Immature natural killer cell (primary cell): ENCODE data around the gene SBF2. TPM values are rescaled to one million over a fixed set of nuclear protein-coding genes. Genes with fewer than 3 reads are reported as not detected.
"Not testable (repeated sequence)": the region's sequence is repeated elsewhere in the genome, so short reads cannot be mapped to it uniquely, and the experiment has no call there.

Source experiments
- DNase-seq, 3 donors: peaks; one replicate each; pipeline ENCODE4 v3.0.0; 2022; ENCODE audit warnings: mixed read lengths in 1 of 3
- H3K27ac Mint-ChIP-seq, 6 donors: one replicate each; pipeline ENCODE4 v1.8.0; 2020; ENCODE audit warnings: mixed read lengths in 6 of 6, mild to moderate bottlenecking in 5 of 6, inconsistent platforms in 4 of 6, moderate library complexity in 3 of 6
- H3K27me3 Mint-ChIP-seq, 3 donors: one replicate each; pipeline ENCODE4 v1.8.0; 2020 to 2021; ENCODE audit warnings: low read depth in 3 of 3, mild to moderate bottlenecking in 3 of 3, mixed read lengths in 3 of 3, moderate library complexity in 3 of 3, inconsistent platforms in 1 of 3
- H3K36me3 Mint-ChIP-seq, 3 donors: one replicate each; pipeline ENCODE4 v1.8.0; 2020; ENCODE audit warnings: mixed read lengths in 3 of 3, inconsistent platforms in 2 of 3, mild to moderate bottlenecking in 2 of 3
- H3K4me1 Mint-ChIP-seq, 2 donors: one replicate each; pipeline ENCODE4 v1.8.0; 2020; ENCODE audit warnings: inconsistent platforms in 2 of 2, mild to moderate bottlenecking in 2 of 2, mixed read lengths in 2 of 2, moderate library complexity in 1 of 2
- H3K4me3 Mint-ChIP-seq, 5 donors: one replicate each; pipeline ENCODE4 v1.8.0; 2020; ENCODE audit warnings: mild to moderate bottlenecking in 5 of 5, mixed read lengths in 5 of 5, inconsistent platforms in 3 of 5, moderate library complexity in 3 of 5
- H3K9me3 Mint-ChIP-seq, 6 donors: one replicate each; pipeline ENCODE4 v1.8.0; 2020; ENCODE audit warnings: mild to moderate bottlenecking in 6 of 6, mixed read lengths in 6 of 6, inconsistent platforms in 4 of 6, moderate library complexity in 3 of 6
- polyA plus RNA-seq, 3 donors: library from polyadenylated mRNA; unstranded; fragments of 300-500 nt; fragmentation: Illumina TruSeq; gene quantifications; one replicate each; pipeline ENCODE4 v1.2.3, GENCODE V29; 2021

The SBF2 gene
- polyA plus RNA-seq, 3 donors from 2014 or later = 3.2 to 6.9 (median 4.7) TPM

DNA sequence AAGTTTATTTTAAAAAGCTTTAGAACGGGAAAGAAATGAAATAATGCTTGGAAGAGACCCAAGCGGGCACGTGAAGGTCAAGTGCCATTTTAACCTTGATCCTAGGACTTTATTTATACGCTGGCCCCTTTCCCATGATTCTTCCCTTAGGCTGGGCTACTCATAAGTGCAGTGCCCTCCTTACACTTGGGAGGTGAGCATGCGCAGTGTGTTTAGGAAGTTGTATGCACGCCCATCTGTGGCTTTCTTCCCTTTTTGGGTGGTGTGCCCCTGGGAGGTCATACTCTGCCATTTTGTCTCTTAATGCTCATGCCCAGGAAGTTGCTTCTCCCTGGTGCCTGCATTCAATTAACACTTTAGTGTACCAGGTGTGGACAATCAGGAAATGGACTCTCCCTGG, 390.4 kb downstream of the SBF2 start:
- Mint-ChIP-seq H3K27me3 (peaks cover 0 to 2% (median 0%) of the 10 kb centered on the region in 3 donors), H3K4me1 (no peaks in the 10 kb centered on the region), H3K36me3 (peaks cover 3 to 5% (median 4%) of the 10 kb centered on the region in 3 donors), H3K4me3 (no peak overlapping the region), H3K27ac (no peak overlapping the region), H3K9me3 (no peaks in the 10 kb centered on the region)
- DNase-seq = no peak

DNA sequence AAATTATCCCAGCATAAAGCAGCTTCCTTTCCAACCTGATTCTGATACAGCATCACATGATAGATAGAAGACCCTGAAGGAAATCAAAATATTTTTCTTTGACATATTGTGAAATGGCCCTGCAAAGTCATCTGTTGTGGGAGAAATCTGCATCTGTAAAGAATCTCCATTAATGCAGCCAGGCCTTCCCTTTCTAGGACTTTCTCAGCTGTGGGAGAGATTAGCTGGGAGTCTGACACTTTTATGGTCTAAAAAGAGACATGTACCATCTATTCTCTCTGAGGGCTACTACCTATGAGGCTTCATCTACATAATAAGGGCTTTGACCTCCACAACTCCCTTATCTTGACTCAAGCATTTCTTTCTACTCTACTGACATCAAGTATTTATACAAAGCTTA, 392.1 kb downstream of the SBF2 start:
- H3K4me1 Mint-ChIP-seq = no peaks in the 10 kb centered on the region
- peaks cover 0 to 5% (median 4%) of the 10 kb centered on the region in 3 donors for H3K36me3 Mint-ChIP-seq
- no peaks in the 10 kb centered on the region for H3K9me3 Mint-ChIP-seq
- no peak for DNase-seq
- peaks cover 0 to 2% (median 0%) of the 10 kb centered on the region in 3 donors for H3K27me3 Mint-ChIP-seq
- no peak overlapping the region for H3K27ac Mint-ChIP-seq
- no peak overlapping the region for H3K4me3 Mint-ChIP-seq

DNA sequence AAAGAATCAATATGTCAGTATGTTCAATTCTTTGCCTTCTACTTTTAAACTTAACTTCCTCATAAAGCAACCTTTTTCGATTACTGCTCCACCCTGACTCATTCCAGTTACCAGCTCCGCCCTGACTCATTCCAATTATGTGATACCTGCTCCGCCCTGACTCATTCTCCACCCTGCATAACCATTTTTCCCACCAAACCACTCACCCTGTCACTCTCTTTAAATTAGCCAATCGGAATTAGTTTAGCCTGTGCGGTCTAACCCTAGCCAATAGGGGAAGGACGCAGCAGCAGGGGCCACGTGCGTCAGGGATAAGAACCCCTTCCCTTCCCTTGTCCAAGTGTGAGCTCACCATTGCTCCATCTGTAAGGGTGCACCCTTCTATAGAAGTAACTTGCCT, 393.8 kb downstream of the SBF2 start:
- not testable (repeated sequence) for H3K9me3 Mint-ChIP-seq, H3K4me3 Mint-ChIP-seq, H3K4me1 Mint-ChIP-seq, H3K27me3 Mint-ChIP-seq, DNase-seq
- Mint-ChIP-seq H3K36me3 (peaks cover 4 to 14% (median 8%) of the 10 kb centered on the region in 3 donors), H3K27ac (peak overlapping the region in 1 of 6 donors; percentile 17)

DNA sequence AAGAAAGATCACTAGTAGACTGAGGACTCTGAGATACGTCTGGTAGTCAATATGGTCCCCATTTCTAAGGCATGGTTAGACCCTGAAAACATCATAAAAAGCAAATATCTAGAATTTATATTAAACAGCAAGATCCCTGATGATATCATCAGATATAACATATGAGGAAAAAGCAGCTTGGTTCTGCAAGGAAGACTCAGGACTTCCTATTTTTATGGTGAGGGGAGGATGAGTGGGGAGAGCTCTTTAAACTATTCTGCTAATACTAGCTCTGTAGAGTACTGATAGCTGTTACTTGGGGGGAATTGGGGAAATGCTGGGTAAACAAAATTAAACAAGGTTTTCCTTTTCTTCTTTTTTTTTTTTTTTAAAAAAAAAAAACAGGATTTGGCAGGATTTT, 394.3 kb downstream of the SBF2 start:
- H3K27ac Mint-ChIP-seq = no peak overlapping the region
- H3K4me1 Mint-ChIP-seq = no peaks in the 10 kb centered on the region
- no peak for DNase-seq
- H3K9me3 Mint-ChIP-seq = no peaks in the 10 kb centered on the region
- peaks cover 0 to 2% (median 0%) of the 10 kb centered on the region in 3 donors for H3K27me3 Mint-ChIP-seq
- no peak overlapping the region for H3K4me3 Mint-ChIP-seq
- peaks cover 4 to 18% (median 13%) of the 10 kb centered on the region in 3 donors for H3K36me3 Mint-ChIP-seq

- H3K27ac Mint-ChIP-seq = no peak overlapping the region
- H3K4me3 Mint-ChIP-seq = no peak overlapping the region
- H3K9me3 Mint-ChIP-seq = no peaks in the 10 kb centered on the region
- DNase-seq = no peak
- H3K27me3 Mint-ChIP-seq = peaks cover 0 to 2% (median 0%) of the 10 kb centered on the region in 3 donors
- H3K36me3 Mint-ChIP-seq = peaks cover 9 to 18% (median 17%) of the 10 kb centered on the region in 3 donors
- H3K4me1 Mint-ChIP-seq = no peaks in the 10 kb centered on the region
Measured at GRCh38 chr11:9896902-9897301, 397.1 kb downstream of the SBF2 start.

DNA sequence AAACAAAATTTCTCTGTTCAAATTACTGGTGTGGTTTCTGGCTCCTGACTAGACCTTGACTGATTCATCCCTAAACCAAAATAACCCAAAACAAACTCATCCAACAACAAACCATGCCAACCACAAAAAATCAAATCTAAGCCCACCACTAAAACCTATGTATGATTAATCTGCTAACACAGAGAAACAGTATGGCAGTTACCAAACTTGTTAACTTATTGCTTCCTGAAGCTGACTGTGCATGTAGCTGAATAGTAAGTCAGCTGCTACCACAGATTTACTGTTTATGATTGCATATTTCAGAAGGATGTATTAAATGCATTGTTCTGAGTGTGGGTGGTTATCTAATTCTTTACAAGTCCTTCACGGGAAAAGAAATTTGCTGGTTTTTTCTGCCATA, 399.0 kb downstream of the SBF2 start:
- H3K36me3 Mint-ChIP-seq = peaks cover 9 to 18% (median 17%) of the 10 kb centered on the region in 3 donors
- no peak overlapping the region for H3K4me3 Mint-ChIP-seq
- no peaks in the 10 kb centered on the region for H3K9me3 Mint-ChIP-seq
- no peaks in the 10 kb centered on the region for H3K4me1 Mint-ChIP-seq
- H3K27me3 Mint-ChIP-seq = no peaks in the 10 kb centered on the region
- no peak overlapping the region for H3K27ac Mint-ChIP-seq
- DNase-seq = no peak

DNA sequence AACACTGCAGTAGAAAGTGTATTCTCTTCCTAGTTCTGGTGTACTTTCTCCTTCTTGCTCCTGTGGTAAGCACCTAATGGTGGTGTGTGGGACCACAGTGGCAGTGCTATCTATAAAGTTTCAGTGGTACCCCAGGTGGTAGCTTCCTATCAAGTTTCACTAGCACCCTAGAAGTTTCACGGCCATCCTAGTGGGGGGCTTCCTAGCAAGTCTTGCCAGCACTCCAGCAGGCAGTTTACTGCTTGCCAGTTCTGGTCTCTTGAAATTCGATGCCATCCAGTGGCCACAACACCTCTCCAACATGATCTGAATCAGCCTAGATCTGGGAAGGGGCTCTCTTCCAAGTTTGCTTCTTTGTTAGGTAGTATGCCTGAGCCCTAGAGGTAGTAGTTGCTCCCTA, 400.5 kb downstream of the SBF2 start:
- DNase-seq = no peak
- Mint-ChIP-seq H3K4me3 (no peak overlapping the region), H3K27ac (no peak overlapping the region), H3K36me3 (peaks cover 9 to 18% (median 17%) of the 10 kb centered on the region in 3 donors), H3K9me3 (no peaks in the 10 kb centered on the region), H3K27me3 (no peaks in the 10 kb centered on the region), H3K4me1 (no peaks in the 10 kb centered on the region)

DNA sequence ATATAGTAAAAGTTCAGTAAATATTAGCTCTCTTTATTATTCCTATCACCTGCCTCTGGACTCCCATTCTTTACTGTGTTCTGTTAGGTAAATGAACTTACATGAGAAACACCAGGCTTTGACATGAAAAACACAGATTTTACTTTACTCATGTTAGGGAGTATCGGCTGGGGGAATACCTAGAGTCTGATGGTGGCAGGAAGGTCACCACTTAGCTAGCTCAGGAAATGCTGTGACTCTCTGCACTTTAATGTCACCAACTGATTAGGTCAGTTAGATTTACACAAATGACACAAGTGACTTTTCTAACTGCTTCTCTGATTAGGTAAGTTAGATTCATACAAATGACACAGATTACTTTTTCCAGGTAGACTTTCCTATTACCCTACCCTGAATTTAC, 405.1 kb downstream of the SBF2 start:
- DNase-seq = no peak
- Mint-ChIP-seq H3K27me3 (peaks cover 0 to 1% (median 0%) of the 10 kb centered on the region in 3 donors), H3K27ac (no peak overlapping the region), H3K36me3 (peaks cover 5 to 9% (median 8%) of the 10 kb centered on the region in 3 donors), H3K9me3 (no peaks in the 10 kb centered on the region), H3K4me1 (no peaks in the 10 kb centered on the region), H3K4me3 (no peak overlapping the region)

DNA sequence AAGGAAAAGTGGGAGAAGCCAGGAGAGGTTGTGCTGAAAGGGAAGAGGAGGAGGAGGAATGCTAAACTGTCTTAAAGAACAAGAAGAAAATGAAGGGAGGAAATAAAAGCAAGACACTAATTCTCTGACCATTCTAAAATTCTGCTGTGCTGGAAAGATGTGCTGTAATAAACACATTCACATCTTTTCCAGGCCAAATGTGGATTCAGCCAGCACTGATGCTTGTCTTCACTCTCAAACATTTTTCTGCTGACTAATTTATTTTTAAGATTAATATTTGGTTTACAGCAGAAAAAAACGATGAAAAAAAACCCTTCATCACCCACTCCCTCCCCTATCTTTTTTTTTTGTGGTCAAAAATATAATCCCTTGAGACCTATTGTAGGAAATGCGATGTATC, 406.5 kb downstream of the SBF2 start:
- Mint-ChIP-seq H3K9me3 (no peaks in the 10 kb centered on the region), H3K27ac (peak overlapping the region in 1 of 6 donors; percentile 49), H3K36me3 (peaks cover 0 to 4% (median 0%) of the 10 kb centered on the region in 3 donors), H3K27me3 (peaks cover 0 to 1% (median 0%) of the 10 kb centered on the region in 3 donors), H3K4me3 (no peak overlapping the region), H3K4me1 (no peaks in the 10 kb centered on the region)
- no peak for DNase-seq

- DNase-seq = no peak
- Mint-ChIP-seq H3K36me3 (peaks cover 0 to 4% (median 0%) of the 10 kb centered on the region in 3 donors), H3K27ac (no peak overlapping the region), H3K4me3 (no peak overlapping the region), H3K27me3 (peaks cover 0 to 1% (median 0%) of the 10 kb centered on the region in 3 donors), H3K4me1 (no peaks in the 10 kb centered on the region), H3K9me3 (no peaks in the 10 kb centered on the region)
Measured at GRCh38 chr11:9886595-9886994, 407.4 kb downstream of the SBF2 start.

GRCh38 chr11:9884601-9885000, 409.4 kb downstream of the SBF2 start:
- no peaks in the 10 kb centered on the region for H3K4me1 Mint-ChIP-seq
- H3K27me3 Mint-ChIP-seq = peaks cover 0 to 2% (median 1%) of the 10 kb centered on the region in 3 donors
- no peak overlapping the region for H3K27ac Mint-ChIP-seq
- no peak overlapping the region for H3K4me3 Mint-ChIP-seq
- H3K36me3 Mint-ChIP-seq = peaks cover 0 to 4% (median 0%) of the 10 kb centered on the region in 3 donors
- DNase-seq = no peak
- no peaks in the 10 kb centered on the region for H3K9me3 Mint-ChIP-seq

- DNase-seq = no peak
- H3K27me3 Mint-ChIP-seq = peaks cover 0 to 2% (median 2%) of the 10 kb centered on the region in 3 donors
- peaks cover 0 to 4% (median 0%) of the 10 kb centered on the region in 3 donors for H3K36me3 Mint-ChIP-seq
- no peaks in the 10 kb centered on the region for H3K9me3 Mint-ChIP-seq
- no peak overlapping the region for H3K27ac Mint-ChIP-seq
- no peaks in the 10 kb centered on the region for H3K4me1 Mint-ChIP-seq
- H3K4me3 Mint-ChIP-seq = no peak overlapping the region
Measured at GRCh38 chr11:9880657-9881056, 413.4 kb downstream of the SBF2 start.

DNA sequence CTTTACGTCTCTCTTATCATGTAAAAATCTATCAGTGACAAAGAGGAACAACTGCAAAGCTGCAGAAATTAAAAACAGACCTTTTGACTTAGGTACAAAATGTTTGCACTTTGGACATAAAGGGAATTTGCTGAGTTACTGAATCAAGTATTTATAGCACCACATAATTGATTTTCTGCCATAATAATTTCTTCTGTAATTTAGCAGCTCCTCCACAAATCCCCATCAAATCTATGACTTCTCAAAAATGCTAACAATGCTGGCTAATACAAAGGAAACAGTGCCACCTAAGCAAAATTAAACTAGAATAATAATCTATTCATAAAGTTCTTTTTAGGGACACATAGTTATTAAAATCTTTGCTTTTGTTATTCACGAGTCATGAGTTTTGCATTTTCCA, 415.1 kb downstream of the SBF2 start:
- H3K9me3 Mint-ChIP-seq = no peaks in the 10 kb centered on the region
- no peak overlapping the region for H3K27ac Mint-ChIP-seq

DNA sequence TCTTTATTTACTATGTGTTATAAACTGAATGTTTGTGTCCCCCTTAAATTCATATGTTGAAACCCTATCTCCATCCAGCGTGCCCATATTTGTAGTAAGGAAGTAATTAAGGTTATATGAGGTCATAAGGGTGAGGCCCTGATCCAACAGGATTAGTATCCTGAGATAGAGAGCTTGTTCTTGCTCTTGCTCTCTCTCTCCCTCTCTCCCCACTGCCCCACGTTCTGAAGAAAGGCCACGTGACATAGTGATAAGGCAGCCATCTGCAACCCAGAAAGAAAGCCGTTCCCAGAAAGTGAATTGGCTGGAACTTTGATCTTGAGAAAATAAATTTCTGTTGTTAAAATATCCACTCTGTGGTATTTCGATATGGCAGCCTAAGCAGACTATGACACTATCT, 417.7 kb downstream of the SBF2 start:
- H3K27ac Mint-ChIP-seq = no peak overlapping the region
- no peaks in the 10 kb centered on the region for H3K9me3 Mint-ChIP-seq
- peaks cover 0 to 2% (median 2%) of the 10 kb centered on the region in 3 donors for H3K27me3 Mint-ChIP-seq
- H3K36me3 Mint-ChIP-seq = peaks cover 0 to 4% (median 0%) of the 10 kb centered on the region in 3 donors
- no peaks in the 10 kb centered on the region for H3K4me1 Mint-ChIP-seq
- no peak overlapping the region for H3K4me3 Mint-ChIP-seq
- DNase-seq = no peak

More for the DNA sequence above, 415.1 kb downstream of the SBF2 start:
- no peak for DNase-seq
- Mint-ChIP-seq H3K36me3 (peaks cover 0 to 4% (median 0%) of the 10 kb centered on the region in 3 donors), H3K4me3 (no peak overlapping the region), H3K27me3 (peaks cover 0 to 2% (median 2%) of the 10 kb centered on the region in 3 donors), H3K4me1 (no peaks in the 10 kb centered on the region)

GRCh38 chr11:9875862-9876261, 418.2 kb downstream of the SBF2 start:
- no peaks in the 10 kb centered on the region for H3K9me3 Mint-ChIP-seq
- H3K27ac Mint-ChIP-seq = no peak overlapping the region
- H3K4me3 Mint-ChIP-seq = no peak overlapping the region
- no peaks in the 10 kb centered on the region for H3K4me1 Mint-ChIP-seq
- H3K27me3 Mint-ChIP-seq = peaks cover 0 to 2% (median 2%) of the 10 kb centered on the region in 3 donors
- peaks cover 0 to 4% (median 0%) of the 10 kb centered on the region in 3 donors for H3K36me3 Mint-ChIP-seq
- DNase-seq = no peak
